HG03280 (cell line): Measurements from ENCODE around the gene STMP1.
"Not testable (repeated sequence)": the region's sequence is repeated elsewhere in the genome, so short reads cannot be mapped to it uniquely, and the experiment has no call there.

Source experiments
- ATAC-seq: cut with Tn5 transposase; IDR thresholded peaks from one replicate; pipeline ENCODE4 v1.9.1; 2021; ENCODE audit warnings: mild to moderate bottlenecking, moderate library complexity; ENCODE audit not compliant: unreplicated experiment

The STMP1 gene

DNA sequence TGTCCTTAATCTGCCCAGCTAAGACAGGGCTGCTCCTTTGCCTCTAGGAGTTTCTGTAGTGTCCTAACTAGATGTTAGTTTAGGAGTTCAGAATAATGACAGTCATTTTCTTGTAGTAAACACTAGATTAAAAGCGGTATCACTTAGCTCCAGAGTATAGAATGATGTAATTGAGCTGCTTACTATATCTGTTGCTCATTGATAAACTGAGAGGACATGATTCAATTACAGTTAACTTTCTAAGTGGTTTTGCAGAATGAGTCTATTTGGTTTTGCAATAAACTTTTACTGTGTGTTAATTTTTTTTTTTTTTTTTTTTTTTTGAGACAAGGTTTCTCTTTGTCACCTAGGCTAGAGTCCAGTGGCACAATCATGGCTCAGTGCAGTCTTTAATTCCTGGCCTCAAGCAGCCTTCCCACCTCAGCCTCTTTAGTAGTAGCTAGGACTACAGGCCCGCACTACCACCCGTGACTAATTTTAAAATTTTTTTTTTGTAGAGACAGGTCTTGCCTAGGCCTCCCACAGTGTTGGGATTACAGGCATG is 1.8 kb downstream of the STMP1 start:
- no peak for ATAC-seq

DNA sequence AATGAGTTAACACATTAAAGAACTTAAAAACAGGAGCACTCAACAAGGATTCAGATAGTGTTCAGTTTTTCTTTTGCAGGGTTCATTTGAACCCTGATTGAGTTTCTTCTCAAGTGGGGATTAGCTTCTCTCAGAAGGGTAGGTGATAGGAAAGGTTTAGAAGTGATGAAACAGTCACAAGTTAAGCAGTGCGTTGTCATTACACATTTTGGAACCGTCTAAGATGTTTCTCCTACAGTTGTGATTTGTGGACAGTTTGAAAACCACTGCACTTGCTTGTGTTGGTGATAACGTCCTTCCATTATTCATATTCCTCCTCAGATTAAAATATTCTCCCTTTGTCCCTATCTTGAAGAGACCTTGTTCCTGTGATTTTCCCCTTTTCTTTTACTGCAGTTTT is 2.7 kb downstream of the STMP1 start:
- no peak for ATAC-seq

DNA sequence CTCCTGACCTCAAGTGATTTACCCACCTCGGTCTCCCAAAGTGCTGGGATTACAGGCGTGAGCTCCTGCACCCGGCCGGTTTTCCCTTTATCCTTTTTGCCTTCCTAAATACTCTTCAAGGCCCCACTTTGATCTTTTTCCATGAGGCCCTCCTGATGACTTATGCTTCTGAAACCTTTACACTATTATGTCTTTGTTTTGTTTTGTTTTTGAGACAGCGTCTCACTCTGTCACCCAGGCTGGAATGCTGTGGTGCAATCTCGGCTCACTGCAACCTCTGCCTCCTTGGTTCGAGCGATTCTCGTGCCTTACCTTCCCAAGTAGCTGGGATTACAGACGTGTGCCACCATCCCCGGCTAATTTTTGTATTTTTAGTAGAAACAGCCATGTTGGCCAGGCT is 3.8 kb downstream of the STMP1 start:
- ATAC-seq = no peak

DNA sequence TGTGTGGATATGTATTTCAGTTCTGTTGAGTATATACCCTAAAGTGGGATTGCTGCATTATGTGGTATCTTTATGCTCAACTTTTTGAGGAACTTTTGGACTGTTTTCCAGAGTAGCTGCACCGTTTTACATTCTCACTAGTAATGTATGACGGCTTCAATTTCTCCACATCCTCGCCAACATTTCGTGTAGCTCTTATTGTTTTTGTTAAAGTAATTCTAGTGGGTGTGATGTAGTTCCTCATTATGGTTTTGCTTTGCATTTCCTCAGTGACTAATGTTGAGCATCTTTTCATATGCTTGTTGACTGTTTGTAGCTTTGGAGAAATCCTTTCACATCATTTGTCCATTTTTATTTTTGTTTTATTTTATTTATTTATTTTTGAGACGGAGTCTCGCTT is 4.5 kb downstream of the STMP1 start:
- ATAC-seq = no peak

DNA sequence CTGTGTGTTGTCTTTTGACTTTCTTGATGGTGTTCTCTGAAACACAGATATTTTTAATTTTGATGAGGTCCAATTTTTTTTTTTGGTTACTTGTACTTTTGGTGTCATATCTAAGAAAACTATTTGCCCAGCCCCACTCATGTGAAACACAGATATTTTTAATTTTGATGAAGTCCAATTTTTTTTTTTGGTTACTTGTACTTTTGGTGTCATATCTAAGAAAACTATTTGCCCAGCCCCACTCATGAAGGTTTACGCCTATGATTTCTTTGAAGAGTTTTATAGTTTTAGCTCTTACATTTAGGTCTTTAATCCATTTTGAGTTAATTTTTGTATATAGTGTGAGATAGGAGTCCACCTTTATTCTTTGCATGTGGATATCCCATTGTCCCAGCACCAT is 5.3 kb downstream of the STMP1 start:
- ATAC-seq = not testable (repeated sequence)

DNA sequence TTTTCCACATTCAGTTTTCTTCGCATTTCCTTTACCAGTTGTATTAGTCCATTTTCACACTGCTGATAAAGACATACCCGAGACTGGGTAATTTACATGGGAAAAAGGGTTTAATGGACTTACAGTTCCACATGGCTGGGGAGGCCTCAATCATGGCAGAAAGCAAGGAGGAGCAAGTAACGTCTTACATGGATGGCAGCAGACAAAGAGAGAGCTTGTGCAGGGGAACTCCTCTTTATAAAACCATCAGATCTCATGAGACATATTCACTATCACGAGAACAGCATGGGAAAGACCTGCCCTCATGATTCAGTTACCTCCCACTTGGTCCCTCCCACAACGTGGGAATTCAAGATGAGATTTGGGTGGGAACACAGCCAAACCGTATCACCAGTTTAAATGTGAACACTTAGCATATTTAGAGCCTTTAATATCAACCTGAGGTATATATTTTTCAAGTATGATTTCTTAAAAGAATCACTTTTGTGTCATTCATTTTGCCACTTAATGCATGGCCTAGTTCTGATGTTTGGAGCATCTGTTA is 6.6 kb downstream of the STMP1 start:
- not testable (repeated sequence) for ATAC-seq

DNA sequence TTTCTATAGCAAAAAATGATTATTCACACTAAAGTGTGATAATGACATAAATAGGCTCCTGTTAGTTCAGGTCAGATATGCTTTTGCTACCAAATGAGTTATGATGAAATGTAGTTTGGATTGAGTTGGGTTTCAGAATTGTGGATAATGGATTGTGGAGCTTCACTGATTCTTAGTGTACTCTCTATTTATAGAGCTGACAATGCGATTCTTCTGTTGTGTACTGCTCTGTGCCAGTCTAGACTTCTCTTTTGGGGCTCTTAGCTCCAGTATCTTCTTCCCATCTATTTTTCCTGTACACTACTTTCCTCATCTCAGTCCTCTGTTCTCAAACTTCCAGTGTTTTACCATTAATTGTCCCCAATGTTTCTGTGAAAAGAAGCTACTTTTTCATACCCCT is 7.5 kb downstream of the STMP1 start:
- ATAC-seq = no peak

DNA sequence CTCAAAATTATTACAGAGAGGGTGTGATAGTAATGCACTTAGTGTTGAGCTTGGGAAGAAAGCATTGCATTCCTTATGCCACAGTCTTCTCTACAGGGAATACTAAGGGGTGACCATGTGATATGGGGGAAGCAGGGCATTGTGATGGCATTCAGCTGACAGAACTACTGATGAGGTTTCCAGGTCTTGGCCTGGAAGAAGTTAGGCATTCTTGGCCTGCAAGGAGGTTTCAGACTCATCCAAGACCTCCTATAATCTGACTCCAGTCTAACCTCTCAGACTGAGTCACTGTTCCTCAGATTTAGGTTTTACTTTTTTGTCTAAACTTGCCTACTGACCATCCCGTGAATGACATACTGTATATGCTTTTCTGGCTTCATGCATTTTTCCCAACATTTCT is 7.9 kb downstream of the STMP1 start:
- ATAC-seq = no peak

DNA sequence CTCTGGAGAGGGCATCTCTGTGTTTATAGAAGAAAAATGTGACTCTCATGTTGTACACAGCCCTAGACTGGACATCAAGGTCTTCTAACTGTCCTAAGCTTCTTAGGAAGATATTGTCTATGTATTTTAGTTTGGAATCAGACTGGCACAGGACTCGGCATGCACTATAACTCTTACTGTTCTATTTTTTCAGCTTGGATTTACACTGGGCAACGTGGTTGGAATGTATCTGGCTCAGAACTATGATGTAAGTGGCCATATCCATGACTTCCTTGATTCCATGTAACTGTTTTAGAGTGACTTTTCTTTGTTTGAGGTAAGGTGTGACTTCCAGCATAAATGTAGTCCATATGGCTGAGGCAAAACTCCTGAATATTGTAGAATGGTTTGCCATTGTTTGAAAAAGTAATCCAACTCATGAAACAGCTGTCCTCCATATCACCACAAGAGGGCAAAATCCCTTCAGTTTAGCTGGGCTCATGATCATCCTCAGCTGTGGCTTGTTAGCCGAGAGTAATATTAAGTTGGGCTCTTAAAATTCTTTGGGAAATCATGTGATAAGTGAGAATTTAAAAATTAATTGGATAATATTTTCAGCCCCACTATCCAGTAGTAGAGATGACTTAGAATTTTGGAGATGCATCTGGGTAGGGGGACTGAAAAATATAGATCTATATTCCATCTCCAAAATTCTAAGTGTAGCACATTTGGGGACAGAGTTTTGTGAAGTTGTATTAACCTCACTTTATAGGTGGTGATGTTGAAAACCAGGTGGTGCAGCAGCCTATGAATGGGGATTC is 10.4 kb downstream of the STMP1 start:
- peak; percentile 73 for ATAC-seq

DNA sequence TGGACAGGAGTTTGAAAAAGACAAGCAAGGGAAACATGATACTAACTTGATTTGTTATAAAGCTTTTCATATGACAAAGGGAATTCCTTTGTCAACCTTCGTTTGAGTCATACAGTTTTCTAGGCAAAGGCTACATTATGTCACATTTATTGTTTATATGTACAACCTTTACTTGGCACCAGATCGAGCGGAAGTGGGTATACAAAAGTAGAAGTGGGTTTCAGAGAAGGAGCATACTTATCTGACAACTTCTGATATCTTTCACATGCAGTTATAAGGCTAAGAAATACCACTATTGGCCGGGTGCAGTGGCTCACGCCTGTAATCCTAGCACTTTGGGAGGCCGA is 11.0 kb downstream of the STMP1 start:
- ATAC-seq = no peak

DNA sequence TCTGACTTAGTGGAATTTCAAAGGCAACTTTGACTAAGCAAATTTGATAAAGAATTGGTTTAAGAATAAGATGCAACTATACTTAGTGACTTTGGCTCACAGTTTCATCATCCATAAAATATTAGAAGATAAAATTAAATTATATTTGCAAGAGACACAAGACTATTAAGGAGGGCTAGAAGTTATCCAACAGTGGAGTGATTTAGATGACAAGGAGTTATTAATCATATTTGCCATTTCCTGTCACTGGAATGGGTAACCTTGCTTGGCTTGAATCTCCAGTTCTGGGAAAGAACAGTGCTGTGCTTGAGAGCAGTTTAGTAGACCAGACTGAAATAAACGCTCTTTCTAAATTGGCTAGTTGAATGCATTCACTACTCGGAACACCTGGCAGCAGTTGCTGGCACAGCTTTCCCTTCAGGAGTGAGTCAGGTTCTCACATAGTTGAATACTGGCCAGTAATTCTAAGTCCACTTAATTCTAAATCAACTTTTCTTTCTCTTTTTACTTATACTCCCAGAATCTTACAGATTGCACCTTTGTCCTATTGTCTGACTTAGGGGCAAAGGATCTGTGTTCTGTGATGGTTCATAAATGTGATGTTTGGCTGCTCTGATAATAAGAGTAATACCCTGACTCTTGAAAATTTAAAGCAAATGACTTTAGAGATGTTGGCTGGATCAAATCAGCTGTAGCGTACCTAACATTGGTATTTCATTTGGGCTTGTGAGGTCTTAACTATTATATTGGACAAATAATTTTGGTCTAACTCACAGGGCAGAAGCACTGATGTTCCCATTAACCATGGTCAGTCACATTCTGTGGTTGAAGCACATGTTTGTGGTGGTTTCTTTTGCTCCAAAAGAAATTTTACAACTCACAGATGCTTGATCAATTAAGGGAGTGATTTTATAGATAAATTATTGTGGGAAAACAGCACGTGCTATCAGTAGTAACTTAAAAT is 16.6 kb downstream of the STMP1 start:
- no peak for ATAC-seq

DNA sequence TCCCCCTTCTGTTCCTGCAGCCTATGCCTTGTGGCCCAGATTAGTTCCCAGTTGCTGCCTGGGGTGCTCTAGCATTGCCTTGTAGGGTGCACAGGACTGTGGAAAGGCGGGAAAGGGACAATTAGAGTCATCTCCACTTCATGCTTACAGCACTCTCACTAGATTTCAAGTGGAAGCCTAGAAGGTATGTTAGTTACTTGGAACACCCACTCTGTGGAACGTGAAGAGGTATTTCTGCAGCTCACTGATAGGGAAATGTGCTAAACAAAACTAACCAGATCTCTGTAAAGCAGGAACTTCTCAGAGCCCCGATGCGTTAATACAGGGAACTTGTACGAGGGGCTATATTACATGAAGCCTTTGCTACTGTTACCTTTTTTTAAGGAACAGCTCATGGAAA is 19.4 kb downstream of the STMP1 start:
- no peak for ATAC-seq

DNA sequence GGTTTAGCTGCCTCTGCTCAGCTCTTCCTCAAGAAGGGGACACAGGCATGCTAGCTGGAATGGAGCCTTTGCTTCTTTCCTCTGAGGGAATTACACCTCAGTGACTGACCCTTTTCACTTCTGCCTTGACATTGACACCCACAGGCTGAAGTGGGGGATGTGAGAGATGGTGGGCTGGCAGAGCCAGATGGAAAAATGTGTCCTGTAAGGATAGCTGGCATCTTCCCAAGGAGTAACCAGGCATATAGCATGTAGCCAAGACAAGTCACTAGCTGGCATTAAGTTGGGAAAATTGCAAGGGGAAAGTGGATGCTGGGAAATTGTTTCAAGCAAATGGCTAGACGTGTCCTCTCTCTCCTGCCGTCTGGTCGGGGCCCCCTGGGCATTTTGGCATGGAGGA is 19.9 kb downstream of the STMP1 start:
- ATAC-seq = no peak

DNA sequence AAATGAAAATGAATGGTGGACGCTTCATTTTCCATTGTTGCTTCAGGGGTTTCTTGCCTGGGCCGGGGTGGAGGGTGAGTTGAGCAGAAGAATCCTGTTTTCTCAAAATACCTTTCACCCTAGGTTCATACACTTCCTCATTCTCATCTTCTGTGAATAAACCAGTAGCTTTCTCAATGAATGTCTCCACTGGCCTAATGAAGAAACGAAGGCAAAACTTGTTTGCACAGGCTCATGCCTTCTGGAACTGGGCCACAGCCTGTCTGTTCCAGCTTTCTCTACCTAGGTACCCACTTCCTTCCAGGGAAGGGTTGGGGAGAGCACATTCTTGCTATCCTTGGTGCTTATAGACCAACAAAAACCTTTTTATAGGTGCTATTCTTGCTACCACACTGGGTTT is 21.3 kb downstream of the STMP1 start:
- ATAC-seq = no peak

DNA sequence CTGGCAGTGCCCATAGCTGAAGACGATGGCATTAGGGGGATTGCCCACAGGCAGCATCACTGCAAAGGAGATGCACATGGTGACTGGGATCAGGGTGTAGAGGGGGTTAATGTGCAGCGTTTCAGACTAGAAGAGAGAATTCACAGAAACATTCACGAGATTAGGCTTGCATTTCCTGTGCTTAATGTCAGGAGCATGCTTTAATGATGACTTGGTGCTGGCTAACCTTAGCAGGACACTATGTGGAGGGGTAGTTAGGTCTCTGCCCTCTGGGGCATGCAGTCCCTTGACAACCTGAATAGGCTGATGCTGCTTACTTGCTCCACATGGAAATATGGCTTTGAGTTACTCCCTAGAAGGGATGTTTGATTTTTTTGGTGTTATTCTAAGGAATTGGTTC is 21.8 kb downstream of the STMP1 start:
- ATAC-seq = no peak

DNA sequence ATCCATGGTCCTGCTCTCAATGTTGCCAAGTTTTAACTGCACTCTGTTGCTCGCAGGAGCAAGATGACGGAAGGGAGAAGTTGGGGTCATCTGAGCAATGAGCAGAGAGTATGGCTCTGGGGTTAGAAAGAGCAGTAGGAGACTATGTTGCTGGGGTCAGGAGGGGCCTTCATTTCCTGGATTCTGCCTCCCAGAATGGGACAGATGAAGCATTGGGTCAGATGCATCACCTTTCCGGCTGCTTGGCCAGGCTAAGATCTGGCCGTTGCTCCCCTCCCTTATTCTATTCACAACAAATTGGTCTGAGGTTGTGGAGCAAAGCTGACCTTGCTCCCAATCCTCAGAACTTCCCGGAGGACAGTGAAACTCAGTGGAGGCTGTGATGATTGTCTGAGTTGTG is 22.4 kb downstream of the STMP1 start:
- ATAC-seq = no peak

DNA sequence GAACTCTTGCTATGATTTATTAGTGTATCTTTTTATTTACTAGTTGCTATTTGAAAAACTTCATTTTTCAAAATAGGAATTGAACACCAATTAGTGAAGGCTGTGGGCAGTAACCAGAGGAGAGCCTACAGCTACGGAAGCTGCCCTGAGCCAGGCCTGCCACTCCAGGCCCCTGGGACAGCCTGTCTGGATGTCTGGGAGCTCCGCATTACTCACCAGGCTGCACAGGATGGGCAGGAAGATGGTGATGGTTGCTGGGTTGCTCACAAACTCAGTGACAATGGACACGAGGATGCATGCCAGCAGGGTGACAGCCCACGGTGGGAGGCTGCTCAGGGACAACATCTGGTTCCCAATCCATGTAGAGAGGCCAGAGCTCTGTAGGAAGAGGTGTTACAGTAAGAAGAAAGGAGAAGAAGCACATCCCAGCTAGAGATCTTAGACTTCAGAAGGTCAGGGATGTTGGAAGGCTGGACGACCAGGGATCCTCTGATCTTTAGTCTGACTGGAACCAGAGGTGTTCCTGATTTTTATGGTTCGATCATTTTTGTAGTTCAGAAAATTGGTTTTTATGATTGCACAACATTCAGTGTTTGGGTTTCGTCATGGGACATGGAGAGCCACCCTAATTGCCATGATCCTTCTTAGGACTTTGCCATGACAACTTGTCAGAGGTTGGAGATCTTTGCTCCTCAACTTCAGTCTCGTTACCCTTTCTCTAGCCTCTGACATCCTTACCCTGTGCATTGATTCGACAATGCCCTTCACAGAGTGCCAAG is 23.2 kb downstream of the STMP1 start:
- no peak for ATAC-seq

DNA sequence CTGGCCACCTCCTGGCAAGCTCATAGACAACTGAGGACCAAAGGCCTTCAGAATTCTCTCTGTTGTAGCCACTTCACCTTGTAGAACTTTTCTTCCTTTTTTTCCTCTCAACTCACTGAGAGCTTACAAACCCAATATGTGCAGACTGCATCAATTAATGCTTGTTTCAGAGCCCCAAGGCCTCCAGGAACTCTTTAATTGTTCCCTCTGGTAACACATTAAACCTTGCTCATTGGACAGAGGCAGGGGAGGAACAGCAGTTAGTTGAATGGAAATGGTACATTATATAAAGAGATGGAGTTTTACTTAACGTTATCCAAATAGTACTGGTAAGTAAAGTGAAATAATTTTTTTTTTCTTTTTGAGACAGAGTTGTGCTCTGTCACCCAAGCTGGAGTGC is 25.2 kb downstream of the STMP1 start:
- no peak for ATAC-seq

DNA sequence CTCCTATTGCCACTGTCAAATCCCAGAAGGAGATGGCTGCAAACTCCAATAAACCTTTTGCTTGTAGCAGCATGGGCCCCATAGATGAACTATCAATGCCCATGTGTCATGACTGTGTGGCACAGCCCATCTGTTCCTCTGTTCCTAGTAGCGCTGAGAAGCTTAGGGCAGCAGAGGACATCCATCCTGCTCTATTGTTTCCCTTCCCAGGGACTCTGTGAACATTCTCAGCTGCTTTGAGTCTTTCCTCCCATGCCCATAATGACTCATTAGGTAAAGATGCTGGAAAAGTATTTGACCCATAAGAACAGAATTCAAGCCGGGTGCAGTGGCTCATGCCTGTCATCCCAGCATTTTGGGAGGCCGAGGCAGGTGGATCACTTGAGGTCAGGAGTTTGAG is 28.3 kb downstream of the STMP1 start:
- ATAC-seq = no peak

DNA sequence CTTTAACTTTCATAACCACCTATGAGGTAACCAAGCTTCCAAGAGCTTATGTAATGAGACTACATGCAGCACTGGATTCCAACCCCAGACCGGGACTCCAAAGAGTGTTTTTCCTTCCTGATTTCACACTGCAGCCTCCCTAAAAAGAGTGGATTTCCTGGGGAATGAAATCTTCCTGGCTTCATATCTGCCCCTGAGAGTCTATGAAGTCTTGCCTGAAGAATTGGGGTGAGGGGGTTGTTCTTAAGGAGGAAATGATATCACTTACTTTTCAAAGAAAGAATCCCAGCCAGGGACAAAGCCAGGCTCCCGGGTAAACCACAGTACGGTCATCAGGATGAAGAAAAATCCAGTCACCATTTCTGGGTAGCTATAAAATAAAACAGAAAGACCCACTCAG is 29.7 kb downstream of the STMP1 start:
- no peak for ATAC-seq

DNA sequence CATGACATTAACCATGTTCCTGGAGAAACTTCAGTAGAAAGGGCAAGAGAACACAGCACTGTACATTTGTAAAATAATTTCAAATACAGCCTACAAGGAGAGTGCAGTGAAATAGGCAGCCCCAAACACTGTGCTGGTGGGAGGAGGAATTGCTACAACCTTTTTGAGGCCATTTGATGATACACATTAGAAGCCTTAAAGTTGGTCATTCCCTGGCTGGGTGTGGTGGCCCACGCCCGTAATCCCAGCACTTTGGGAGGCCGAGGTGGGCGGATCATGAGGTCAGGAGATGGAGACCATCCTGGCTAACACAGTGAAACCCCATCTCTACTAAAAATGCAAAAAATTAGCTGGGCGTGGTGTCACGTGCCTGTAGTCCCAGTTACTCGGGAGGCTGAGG is 30.3 kb downstream of the STMP1 start:
- ATAC-seq = not testable (repeated sequence)
